GM18508 (cell line): ENCODE results near the gene MRPL28.
"Not testable (repeated sequence)": the region's sequence is repeated elsewhere in the genome, so short reads cannot be mapped to it uniquely, and the experiment has no call there.

Experiments used
- ATAC-seq: cut with Tn5 transposase; IDR thresholded peaks from one replicate; pipeline ENCODE4 v1.9.1; 2021; ENCODE audit warnings: moderate number of reproducible peaks; ENCODE audit not compliant: insufficient read depth, unreplicated experiment

Gene MRPL28

GRCh38 chr16:370443-370842, at the start of gene MRPL28:
TSS of gene MRPL28 (minus strand) at chr16:370538. CDS start at chr16:370218, 320 bp downstream.
- no peak for ATAC-seq

GRCh38 chr16:415170-415498, 44.8 kb upstream of the MRPL28 start:
- ATAC-seq: not testable (repeated sequence)

- no peak for ATAC-seq
Observed at GRCh38 chr16:414395-415169, 44.2 kb upstream of the MRPL28 start.

- ATAC-seq: no peak
Observed at GRCh38 chr16:411576-412265, 41.4 kb upstream of the MRPL28 start.

GRCh38 chr16:410516-411178, 40.3 kb upstream of the MRPL28 start:
- no peak for ATAC-seq

- no peak for ATAC-seq
Observed at GRCh38 chr16:407253-407652, 36.9 kb upstream of the MRPL28 start.

- no peak for ATAC-seq
Observed at GRCh38 chr16:405548-406506, 35.5 kb upstream of the MRPL28 start.

GRCh38 chr16:404971-405486, 34.7 kb upstream of the MRPL28 start:
- ATAC-seq: no peak

- ATAC-seq: no peak
Observed at GRCh38 chr16:401468-402348, 31.4 kb upstream of the MRPL28 start, which contains the start of gene DECR2. TSS of gene DECR2 (plus strand) at chr16:401885. CDS start at chr16:401964, 79 bp downstream.

GRCh38 chr16:400061-400591, 29.8 kb upstream of the MRPL28 start:
- ATAC-seq: no peak

- ATAC-seq: no peak
Observed at GRCh38 chr16:399340-400019, 29.1 kb upstream of the MRPL28 start.

GRCh38 chr16:398561-399339, 28.4 kb upstream of the MRPL28 start:
- ATAC-seq: no peak

GRCh38 chr16:397736-398332, 27.5 kb upstream of the MRPL28 start:
- no peak for ATAC-seq

GRCh38 chr16:397135-397661, 26.9 kb upstream of the MRPL28 start, which contains the start of gene NME4:
TSS of gene NME4 (plus strand) at chr16:397199. CDS start at chr16:397223, 24 bp downstream.
- ATAC-seq: no peak

- ATAC-seq: no peak
Observed at GRCh38 chr16:396605-397004, 26.3 kb upstream of the MRPL28 start.

GRCh38 chr16:396199-396598, 25.9 kb upstream of the MRPL28 start:
- no peak for ATAC-seq
